GM21390 (cell line): ENCODE data around the gene RBM19.

Experiments
- ATAC-seq: cut with Tn5 transposase; IDR thresholded peaks from one replicate; pipeline ENCODE4 v1.9.1; 2021; ENCODE audit not compliant: unreplicated experiment

RBM19 gene

DNA sequence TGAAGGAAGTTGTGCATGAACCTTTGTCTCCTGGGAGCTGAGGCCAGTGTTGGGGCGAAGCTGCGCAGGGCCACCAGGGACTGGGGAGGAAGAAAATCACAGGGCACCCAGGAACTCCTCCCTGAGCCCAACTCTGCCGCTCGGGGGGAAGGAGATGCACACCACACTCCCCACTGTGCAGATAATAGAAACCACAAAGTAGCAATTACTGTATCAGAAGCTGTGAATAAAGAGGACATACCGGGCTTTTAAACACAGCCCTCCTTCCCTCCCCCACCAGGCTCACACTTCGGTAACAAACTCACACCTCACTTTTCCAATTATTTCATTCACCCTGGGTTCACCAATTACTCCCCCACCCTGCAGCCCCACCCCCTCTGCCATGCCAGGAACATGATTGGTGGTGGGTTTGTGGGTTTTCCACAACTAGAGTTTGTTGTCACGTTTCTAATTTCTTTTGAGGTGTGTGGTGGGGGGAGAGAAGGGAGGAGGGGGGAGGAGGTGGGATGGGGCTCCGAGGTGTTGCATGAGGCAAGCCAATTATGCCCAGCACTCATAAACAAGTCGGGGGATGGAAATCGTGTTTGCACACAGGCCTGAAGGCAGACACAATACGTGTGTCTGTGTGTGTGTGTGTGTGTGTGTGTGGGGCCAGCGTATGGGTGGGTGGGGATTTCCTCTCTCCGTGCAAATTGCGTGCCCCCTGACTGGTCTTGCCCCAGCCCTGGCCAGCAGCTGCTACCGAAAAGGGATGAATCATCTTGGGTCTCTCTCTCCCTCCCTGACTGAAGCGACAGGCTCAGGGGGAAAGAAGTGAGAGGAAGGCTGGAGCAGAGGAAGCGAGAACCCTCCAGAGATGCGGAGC, 103.3 kb downstream of the RBM19 start:
- ATAC-seq: no peak

DNA sequence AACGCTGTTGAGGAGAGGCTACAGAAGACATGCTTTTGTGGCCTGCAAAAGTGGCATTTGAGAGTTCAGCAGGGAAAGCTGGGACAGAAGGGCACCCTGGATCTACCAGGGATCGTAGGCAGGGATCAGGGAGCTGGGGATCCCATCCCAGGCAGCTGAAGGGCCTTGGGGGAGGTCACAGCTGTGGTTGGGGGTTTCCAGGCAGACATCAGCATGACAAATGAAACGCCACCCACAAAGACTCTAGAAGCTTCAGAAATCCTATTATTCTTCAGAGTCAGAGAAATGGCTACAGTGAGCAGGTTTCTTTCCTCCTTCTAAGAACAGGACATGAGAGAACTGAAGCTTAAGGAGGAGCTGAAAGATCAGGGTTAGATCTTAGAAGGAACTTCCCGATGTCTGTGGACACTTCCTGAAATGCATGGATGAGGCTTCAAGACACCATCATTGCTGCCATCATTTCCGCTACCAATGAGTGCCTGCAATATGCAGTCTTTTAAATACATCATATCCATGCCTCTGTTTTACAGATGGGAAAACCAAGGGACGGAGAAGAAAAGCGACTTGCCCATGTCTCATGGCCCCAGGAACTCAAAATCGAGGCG, 104.3 kb downstream of the RBM19 start:
- ATAC-seq: no peak

DNA sequence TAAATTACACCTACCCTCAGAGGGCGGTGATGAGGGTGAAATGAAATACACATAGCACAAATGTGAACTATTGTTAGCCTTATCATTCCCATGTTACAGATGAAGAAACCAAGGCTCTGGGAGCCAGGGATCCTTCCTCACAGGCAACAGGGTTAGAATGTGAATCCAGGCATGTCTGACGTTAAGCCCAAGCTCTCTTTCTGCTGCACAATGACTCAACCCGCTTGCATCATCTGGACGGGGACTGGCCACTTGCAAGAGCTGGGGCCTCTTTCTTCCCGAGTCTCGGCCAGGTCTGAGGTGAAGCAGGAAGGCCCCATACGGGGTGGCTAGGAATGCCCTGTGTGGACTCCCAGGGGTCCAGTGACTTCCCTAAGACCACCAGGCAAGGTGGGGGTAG, 105.2 kb downstream of the RBM19 start:
- no peak for ATAC-seq

DNA sequence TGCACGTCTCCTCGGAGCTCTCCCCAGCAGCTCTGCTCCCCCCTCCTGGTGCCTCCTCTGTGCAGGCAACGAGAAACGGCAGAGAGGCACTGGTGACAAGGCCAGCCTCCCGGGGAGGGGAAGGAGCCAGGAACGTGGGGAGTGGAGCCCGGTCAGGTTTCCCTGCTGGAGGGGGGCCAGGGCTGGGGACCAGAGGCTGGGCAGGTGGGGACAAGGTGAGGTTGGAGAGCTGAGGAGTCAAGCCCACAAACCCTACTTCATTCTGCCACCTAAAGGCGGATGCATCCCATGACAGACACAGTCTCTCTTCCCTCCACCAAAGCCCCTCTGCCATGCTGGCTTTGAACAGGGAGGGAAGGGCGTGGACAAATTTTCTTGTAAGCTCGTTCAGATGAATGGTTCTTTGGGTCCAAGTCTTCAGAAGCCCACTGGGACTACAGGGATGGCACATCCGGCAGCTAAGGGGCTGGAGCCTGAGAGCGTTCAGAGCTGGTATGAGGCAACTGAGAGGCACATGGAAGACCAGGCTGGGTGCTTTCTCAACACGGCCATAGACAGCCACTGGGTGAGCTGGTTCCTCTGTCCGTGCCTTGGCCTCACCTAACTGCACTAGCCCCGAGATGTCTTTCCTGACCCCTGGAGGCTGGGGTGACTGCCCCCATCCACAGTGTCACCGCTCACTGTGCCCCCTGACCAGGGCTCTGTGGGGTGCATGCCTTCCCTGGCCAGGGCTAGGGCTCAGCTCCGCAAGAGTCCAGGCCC, 105.9 kb downstream of the RBM19 start:
- ATAC-seq: no peak

DNA sequence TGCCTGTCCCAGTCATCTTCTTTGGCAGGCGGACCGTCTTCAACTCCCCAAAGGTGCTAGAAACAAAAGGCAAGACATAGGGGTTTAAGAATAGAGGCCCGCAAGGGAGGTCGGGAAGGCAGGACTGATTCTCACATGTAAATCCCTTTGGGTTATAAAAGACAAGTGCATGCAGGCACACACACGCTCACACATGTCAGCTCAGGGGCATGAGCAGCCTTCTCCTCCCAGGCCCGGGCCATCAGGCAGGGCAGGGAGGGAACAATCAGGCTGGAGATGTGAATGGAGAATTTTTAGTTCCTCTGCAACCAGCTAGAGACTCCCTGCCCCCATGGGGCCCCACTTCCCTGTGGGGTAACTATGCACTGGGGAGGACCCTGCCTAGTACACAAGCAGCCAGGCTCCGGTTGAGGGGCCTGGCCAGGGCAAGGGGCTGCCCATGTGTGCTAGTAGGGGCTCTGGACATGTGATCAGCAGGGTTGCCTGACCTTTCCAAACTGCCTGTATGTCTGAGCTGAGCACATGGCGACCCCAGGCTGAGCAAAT, 107.2 kb downstream of the RBM19 start:
- no peak for ATAC-seq

DNA sequence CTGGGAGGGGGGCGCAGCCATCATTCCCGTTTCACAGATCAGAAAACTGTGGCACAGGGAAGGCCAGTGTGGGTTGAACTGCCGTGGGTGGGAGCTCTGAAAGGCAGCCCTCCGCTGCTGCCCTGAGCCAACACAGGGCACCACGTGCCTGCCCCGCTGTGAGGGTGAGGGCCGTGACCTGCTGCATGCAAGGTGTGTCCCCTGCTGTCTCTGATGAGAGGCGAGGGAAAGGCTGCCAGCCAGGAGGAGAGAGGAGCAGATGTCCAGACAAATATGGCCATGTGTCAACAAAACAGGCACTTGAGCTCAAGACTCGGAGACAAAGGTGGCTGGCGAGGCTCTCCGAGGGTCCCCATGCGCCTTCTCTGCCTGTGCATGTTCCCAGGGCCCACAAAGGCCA, 108.8 kb downstream of the RBM19 start:
- ATAC-seq: no peak

DNA sequence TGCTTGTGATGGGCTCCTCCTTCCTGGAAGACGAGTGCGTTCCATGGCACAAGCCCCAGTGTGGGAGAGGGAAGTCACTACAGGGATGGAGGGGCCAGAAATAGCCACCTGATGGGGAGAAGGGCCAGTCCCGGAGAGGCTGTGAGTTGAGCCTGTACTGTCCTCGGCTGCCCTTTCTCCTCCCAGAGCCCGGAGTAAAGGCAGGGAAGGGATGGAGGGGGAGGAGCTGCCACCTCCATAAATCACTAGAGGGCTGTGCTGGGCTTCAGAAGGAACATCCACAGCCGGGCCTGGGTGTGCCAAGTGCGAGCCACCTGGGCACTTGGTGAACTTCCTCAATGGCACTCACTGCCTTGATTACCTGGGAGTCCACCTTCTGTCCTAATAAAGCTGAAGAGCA, 110.1 kb downstream of the RBM19 start:
- ATAC-seq: no peak

DNA sequence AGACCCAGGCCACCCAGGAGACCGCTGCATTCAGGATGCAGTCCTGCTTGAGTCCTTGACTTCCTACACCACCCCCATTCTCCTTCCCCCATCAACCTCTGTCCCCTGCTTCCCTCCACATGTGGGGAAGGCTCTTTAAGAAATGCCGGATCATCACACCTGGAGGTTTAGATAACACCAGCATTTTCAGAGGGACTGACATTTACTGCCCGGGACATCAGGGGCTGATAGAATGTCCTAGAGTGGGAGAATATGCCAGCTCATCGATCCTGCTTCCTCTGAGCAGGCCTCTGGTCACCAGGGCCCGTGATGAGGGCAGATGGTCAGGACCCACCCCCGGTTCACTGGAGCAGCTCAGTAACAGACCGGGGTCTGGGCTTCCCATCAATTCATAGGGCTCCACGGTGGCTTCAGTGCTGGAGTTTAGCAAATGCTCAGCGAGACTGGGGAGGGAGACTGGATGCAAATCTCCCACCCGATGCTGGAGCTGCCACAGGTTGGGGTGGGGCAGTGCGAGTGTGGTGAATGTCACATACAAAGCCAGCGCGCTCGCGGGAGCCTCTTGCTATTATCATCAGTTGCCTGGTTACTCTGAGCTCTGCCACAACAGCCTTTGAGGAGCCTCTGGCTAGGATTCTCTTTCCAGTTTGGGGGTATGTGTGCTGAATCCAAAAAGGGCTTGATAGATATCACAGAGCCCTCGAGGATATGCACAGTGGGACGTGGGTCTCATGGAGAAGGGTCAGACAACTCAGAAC, 111.6 kb downstream of the RBM19 start:
- no peak for ATAC-seq

DNA sequence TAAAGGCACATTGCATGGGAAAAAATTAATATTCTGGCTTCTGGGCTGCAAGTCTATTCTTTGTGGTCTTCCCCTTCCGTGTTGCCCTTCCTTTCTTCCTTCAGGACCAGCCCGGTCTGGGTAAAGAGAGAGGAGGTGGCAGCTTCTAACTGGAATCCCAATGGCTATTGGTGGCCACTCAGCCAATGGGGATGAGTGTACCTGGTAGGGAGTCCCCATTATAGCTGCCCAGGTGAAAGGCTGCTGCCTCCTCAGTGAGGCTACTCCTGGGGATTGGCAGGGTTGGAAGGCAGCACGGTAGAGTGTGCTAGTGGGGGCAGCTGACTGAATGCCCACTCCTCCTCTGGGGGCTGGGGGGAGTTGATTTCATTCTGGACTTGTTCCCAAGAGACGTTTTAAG, 112.6 kb downstream of the RBM19 start:
- no peak for ATAC-seq

DNA sequence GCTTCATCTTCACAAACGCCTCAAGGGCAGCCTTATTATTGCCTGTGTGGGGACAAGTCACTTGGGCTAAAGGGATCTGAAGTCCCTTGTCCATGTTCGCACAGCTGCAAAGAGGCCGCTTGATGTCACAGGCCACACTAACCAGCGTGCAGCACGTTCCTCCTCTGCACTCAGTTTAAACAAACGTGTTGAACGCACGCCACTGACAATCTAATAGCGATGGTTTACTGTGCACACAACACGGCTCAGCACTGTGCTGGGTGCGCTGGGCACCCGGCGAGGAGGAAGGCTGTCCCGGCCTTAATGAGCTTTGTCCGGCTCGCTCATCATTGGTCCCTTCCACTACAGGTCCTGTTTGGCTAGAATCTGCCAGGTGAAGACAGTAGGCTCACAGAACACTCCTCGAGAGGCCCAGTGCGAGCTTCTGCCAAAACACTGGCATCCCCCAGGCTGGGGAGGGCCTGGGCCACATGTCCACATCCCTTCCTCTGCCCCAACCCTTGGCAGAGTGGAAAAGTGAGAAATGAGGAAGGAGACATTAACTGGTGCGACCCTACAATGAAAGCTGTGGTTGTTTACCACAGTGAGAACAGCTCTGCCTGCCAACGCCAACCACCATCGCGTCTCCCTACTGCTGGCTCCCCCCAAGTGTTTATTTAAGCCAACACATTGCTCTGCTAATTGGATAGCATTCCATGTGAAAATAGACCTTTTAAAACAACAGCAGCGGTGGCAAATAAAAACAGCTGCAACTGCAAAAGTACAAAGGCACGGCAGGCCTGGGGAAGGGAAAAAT, 113.2 kb downstream of the RBM19 start:
- no peak for ATAC-seq

DNA sequence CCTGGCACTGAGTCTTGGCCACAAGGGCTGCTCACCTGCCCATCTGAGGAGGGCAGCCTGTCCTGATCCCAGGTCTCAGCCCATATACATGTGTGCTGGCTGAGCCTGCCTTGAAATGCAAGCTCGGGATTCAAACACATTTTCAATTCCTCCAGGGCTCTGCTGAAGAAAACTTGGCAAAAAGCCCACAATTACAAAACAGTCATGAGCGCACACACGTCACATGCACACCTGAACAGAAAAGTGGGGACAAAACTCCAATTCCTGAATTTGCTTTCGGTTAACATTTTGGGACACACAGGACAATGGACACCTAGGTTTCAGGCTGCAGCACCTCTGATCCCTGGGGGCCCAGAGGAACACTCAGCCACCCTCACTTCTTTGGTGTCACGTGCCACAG, 113.9 kb downstream of the RBM19 start:
- ATAC-seq: no peak

DNA sequence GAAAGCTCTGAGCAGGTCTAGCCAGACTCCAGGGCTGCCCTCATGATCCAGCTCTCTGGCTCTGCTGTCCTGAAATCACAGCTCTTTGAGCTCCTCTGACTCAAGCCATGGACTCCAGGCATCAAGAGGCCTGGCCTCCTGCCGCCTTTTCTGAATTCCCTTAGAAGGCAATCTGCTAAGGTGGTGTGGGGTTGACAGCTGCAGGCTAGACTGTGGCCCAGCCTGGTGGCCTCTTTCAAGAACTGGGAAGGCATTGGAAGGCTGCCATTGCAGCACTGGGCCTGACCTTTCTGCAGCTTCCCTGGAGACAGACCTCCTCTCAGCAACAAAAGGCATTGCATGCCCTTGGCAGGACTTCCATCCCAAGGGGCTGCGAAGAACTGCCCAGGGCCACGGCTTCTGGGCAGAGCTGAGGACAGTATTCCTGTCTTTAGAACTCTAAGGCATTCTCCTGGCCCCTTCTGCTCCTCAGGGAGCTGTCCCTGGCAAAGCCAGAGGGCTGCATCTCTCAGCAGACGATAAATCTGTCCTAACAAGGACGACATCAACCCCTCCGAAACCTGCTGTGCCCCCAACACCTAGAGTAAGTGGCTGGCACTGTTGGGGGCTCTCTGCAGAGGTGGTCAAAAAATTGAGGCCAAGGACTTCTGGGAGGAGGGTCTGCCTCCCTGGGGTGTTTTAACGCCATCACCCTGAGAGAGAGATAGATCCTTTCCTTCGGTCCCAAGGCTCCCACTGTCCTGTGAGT, 115.6 kb downstream of the RBM19 start:
- no peak for ATAC-seq

DNA sequence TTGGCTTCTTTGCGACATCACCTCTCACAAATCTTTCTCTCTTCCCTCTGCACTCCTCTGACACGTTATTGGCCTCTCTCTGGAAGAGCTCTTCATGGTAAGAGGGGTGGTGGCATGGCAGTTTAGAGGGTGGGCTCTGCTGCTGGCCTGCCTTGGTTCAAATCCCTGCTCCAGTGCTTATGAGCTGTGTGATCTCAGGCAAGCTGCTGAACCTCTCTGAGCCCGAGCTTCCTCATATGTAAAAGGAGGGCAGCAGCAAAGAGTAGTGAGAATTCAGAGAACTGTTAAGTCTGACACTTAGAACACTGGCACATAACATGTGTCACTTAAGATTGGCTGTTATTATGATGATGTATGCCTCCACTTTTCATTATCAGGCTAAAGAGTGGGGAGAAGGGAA, 118.3 kb downstream of the RBM19 start:
- ATAC-seq: no peak

DNA sequence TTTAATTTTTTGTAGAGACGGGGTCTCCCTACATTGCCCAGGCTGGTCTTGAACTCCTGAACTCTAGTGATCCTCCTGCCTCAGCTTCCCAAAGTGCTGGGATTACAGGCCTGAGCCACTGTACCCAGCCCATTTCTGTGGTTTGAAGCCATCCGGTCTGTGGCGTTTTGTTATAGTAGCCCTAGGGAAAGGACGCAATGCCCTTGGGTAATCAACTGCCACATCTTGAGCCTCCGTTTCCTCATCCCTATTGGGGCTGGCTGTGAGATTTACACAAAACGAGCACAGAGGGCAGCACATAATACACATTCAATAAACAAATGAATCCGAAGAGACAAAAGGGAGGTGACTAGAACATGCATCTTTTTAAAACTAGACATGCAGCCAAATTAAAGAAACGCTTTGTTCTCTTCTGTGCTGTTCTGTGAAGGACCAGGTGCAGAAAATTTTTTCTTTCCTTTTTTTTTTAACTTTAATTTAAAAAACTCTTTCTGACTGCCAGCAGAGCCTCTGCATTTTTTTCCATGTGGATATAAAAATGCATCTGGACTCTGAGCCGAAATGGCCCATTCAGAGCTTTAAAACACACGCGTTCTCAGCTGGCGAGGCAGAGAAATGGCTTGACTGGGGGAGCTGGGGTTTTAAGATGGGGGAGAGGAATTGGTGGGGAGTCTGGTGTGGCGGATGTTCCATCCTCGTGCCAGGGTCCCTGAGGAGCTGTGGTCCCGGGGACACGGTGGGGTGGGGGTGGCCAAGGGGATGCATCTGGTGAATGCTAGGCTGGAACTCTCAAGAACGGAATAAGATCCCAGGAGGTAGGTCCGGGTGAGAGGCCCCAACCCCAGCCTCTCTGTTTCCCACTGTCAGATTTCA, 119.0 kb downstream of the RBM19 start:
- ATAC-seq: no peak

DNA sequence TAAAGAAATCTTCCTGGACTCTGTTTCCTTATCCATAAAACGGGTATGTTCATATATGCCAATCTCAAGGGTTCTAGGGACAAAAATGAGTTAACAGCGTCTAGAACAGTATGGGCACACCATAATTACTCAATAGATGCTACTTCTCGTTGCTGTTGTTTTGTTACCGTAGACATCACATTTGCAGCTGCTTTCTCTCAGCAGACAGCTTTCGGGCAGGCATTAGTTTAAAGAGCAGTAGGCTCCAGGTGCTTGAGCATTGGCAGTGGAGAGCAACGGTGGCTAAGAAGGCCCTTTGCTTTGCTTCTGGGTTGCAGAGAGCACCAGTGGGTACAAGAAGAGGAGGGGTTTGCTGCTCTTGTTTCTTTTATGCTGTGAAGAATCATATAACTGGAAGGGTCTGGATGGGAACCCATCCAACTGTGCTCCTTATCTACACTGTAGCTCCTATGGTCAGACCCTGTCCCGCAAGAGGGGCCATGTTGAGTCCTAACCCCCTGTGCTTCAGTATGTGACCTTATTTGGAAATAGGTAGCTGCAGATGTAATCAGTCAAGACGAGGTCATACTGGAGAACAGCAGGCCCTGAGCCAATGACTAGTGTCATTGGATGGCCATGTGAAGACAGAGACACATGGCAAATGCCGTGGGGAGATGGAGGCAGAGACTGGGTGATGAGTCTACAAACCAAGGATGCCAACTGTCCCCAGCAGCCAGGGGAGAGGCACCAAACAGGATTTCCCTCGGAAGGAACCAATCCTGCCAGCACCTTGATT, 120.0 kb downstream of the RBM19 start:
- no peak for ATAC-seq

DNA sequence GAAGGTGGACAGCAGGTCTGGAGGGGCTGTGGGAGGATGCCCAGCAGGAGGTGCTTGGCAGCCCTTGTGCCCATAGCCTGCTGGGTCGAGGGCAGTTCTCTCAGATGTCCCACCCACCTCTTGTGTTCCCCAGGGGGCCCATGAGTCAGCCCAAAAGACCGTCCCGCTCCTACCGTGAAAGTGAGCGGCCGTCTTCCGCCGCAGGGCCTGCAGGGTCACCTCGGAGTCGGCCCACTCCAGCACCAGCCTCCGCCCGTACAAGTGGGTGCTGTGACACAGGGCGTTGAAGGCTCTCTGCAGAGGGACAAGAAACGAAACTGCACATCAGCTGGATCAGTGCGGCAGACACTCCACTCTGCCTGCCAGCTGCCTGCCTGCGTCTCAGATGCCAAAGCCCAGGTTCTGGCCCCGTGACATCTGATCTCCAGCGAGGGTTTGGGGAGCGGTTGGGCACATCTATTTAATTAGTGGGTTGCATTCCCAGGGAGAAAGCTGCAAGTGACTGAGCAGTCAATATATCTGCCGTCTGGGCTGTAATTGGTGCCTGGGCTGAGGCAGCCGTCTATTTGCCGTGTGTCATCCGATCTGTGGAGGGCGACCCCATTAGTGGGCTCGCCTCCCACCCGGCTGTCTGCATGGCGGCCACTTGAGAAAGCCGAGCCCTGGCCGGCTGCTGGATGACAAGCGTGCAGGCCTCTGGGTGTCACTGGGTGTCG, 121.5 kb downstream of the RBM19 start:
- ATAC-seq: no peak

DNA sequence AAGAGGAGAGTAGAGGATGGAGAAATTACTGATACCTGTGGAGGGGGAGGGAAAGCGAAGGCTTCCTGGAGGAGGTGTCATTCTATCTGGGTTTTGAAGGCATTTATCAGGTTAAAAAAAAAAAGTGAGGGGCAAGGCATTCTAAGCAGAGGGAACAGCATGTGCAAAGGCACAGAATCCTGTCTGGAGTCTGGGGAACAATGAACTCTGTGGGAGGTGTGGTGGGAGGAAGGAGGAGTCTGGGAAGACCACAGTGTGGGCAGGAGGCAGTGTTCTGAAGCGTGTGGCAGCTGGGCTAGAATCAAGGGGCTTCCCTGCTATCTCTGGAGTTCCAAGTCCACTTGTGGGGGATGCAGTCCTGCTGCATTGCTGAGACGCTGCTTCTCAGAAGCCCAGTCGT, 123.4 kb downstream of the RBM19 start:
- ATAC-seq: no peak
